Central memory CD8-positive, alpha-beta T cell (primary cell): ENCODE results near the gene SLC6A3.
"Not testable (repeated sequence)": the region's sequence is repeated elsewhere in the genome, so short reads cannot be mapped to it uniquely, and the experiment has no call there.

Experiments
- ATAC-seq: fragments of 150-1000 bp; cut with Tn5 transposase; replicated peaks from 2 replicates; pipeline ENCODE4 v1.10.0; 2022; ENCODE audit warnings: mild to moderate bottlenecking, moderate FRiP score, moderate number of reproducible peaks; ENCODE audit not compliant: poor library complexity, severe bottlenecking; ENCODE audit errors: extremely low read depth
- DNase-seq, 2 donors: peaks; one replicate each; pipeline ENCODE4 v3.0.0; 2021; ENCODE audit warnings: low spot score in 2 of 2
- H3K27ac Mint-ChIP-seq: one replicate; pipeline ENCODE4 v1.8.0; 2022; ENCODE audit warnings: low read depth, mild to moderate bottlenecking, moderate library complexity, mixed read lengths
- H3K27me3 Mint-ChIP-seq: one replicate; pipeline ENCODE4 v1.8.0; 2022; ENCODE audit warnings: mixed read lengths
- H3K36me3 Mint-ChIP-seq: one replicate; pipeline ENCODE4 v1.8.0; 2022; ENCODE audit warnings: mild to moderate bottlenecking, moderate library complexity, mixed read lengths; ENCODE audit not compliant: insufficient read depth
- H3K4me1 Mint-ChIP-seq: one replicate; pipeline ENCODE4 v1.8.0; 2022; ENCODE audit warnings: mixed read lengths
- H3K4me3 Mint-ChIP-seq: one replicate; pipeline ENCODE4 v1.8.0; 2022; ENCODE audit warnings: mild to moderate bottlenecking, moderate library complexity, mixed read lengths
- H3K9me3 Mint-ChIP-seq: one replicate; pipeline ENCODE4 v1.8.0; 2022; ENCODE audit warnings: mixed read lengths

SLC6A3 gene

DNA sequence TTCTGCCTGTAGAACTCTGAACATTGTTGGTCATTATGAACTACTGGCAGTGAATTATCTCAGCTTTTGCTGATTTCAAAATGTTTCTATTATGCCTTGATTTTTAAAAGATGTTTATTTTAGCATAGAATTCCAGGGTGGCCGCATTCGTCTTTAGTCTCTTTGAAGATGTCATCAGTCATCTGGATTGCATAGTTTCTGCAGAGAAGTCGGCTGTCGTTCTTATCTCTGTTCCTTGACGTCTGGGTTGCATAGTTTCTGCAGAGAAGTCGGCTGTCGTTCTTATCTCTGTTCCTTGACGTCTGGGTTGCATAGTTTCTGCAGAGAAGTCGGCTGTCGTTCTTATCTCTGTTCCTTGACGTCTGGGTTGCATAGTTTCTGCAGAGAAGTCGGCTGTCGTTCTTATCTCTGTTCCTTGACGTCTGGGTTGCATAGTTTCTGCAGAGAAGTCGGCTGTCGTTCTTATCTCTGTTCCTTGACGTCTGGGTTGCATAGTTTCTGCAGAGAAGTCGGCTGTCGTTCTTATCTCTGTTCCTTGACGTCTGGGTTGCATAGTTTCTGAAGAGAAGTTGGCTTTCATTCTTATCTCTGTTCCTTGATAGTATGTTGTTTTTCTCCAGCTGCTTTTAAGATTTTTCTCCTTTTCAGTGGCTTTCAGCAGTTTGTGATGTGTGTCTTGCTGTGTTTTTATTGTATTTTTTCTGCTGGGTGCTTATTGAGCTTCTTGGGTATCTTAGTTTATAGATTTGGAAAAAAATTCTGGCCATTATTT is 11.1 kb upstream of the SLC6A3 start:
- H3K9me3 Mint-ChIP-seq, H3K27ac Mint-ChIP-seq, DNase-seq, H3K4me3 Mint-ChIP-seq, ATAC-seq, H3K4me1 Mint-ChIP-seq: not testable (repeated sequence)
- H3K27me3 Mint-ChIP-seq = peaks cover 20% of the 10 kb centered on the region
- peaks cover 18% of the 10 kb centered on the region for H3K36me3 Mint-ChIP-seq

DNA sequence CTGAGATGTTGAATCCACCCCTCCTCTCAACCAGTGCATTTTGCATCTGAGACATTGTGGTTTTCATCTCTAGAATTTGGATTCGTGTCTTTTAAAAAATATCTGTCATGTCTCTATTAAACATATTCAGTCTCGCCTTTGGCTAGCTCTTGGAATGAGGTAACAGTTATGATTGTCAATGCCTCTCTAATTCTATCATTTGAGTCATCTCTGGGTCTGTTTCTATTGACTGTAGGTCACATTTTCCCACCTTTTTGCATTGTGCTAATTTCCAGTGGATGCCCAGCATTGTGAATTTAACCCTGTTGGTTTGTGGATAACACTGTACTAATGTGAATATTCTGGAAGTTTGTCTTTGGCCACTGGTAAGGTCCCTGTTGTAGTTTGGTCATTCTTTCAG is 8.4 kb upstream of the SLC6A3 start:
- H3K36me3 Mint-ChIP-seq = peaks cover 3% of the 10 kb centered on the region
- DNase-seq (no peak), ATAC-seq (no peak)
- peaks cover 5% of the 10 kb centered on the region for H3K9me3 Mint-ChIP-seq
- peaks cover 20% of the 10 kb centered on the region for H3K27me3 Mint-ChIP-seq
- H3K27ac Mint-ChIP-seq = no peak overlapping the region
- peaks cover 7% of the 10 kb centered on the region for H3K4me1 Mint-ChIP-seq
- H3K4me3 Mint-ChIP-seq = no peak overlapping the region

DNA sequence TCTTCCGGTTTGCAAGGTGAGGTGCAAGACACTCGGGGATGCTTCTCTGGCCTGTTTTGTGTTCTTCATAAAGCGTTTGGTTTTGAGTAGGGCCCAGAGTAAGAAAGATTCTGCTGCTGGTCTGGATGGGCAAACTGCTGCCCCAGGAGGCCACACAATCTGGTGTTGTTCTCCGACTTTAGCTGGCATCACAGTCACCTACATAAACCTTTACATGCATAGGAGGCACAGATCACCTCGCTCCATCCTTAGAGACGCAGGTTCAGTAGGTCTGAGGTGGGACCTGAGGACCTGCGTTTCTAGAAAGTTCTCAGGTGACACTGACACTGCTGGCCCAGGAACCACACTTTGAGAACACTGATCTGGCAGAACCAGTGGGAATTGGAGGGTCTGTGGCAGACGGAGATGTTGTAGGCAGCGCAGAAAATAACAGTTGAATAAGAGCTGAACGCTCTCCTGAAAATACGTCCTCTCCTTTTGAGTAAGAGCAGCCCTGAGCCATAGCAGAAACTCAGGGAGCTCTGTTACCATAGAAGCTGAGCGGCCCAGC is 3.9 kb upstream of the SLC6A3 start:
- H3K4me1 Mint-ChIP-seq = peaks cover 26% of the 10 kb centered on the region
- DNase-seq (no peak), ATAC-seq (no peak)
- peak overlapping the region; percentile 32 for H3K27ac Mint-ChIP-seq
- H3K36me3 Mint-ChIP-seq = peaks cover under 1% of the 10 kb centered on the region
- H3K9me3 Mint-ChIP-seq = peaks cover 3% of the 10 kb centered on the region
- H3K4me3 Mint-ChIP-seq = no peak overlapping the region
- peaks cover 18% of the 10 kb centered on the region for H3K27me3 Mint-ChIP-seq

DNA sequence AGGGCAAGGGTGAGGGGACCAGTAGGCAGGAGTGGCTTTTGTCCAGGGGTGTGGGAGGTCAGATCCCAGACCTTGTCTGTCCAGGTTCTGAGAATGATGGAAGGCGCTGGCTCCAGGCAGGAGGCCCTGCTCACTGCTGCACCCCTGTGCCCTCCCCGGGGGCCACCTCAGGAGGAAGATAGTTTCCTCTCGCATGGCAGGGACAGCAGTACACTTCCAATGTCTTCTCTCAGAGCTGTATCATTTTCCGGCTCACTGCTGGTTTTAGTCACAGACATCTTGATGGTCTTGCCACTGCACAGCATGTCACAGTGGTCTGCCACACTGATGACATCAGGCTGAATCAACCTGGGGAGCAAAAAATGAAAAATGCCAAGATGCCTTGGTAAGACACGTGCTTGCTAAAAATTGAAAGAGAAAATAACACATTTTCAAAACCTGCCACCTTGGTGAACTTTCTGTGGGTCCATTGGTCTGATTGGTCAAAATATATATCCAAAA is 3.3 kb upstream of the SLC6A3 start:
- DNase-seq = peak in 1 of 2 donors; percentile 17
- Mint-ChIP-seq H3K27ac (peak overlapping the region; percentile 32), H3K36me3 (peaks cover 3% of the 10 kb centered on the region), H3K9me3 (no peaks in the 10 kb centered on the region), H3K4me3 (peak overlapping the region; percentile 37), H3K27me3 (peaks cover 18% of the 10 kb centered on the region), H3K4me1 (peaks cover 26% of the 10 kb centered on the region)
- peak; percentile 69 for ATAC-seq

DNA sequence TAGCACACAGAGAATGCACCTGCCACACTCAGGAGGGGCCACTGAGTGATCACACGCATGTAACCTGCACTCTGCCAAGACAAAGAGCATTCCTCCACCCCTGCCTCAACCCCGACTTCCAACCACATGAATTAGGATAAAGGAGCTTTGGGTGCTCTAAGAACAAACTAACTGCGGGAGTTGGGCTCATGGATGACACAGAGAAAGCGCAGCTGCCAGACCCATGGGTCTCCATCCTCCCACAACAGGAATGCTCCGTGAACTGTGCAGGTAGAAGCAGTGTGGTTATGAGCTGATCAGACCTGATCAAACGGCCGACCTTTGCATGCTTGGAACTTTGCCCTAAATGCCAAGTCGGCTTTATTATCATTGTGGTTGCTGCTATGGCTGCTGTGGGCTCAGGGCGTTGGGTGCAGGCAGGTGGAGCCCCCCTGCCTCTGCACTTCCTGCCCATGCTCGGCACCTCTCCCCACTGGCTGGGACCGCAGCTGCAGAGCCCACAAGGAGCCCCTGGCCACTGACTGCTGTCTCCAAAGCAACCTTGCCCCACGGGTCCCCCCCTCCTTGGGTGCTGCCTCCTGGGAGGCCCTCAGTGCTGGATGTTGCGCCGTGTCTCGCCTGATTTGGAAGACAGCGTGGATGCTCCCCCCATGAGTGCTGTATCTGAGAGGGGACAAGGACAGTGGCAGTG is 2.6 kb upstream of the SLC6A3 start:
- ATAC-seq (peak; percentile 62), DNase-seq (no peak)
- peaks cover 3% of the 10 kb centered on the region for H3K36me3 Mint-ChIP-seq
- H3K27me3 Mint-ChIP-seq = peaks cover 19% of the 10 kb centered on the region
- peaks cover 26% of the 10 kb centered on the region for H3K4me1 Mint-ChIP-seq
- H3K9me3 Mint-ChIP-seq = no peaks in the 10 kb centered on the region
- peak overlapping the region; percentile 37 for H3K4me3 Mint-ChIP-seq
- no peak overlapping the region for H3K27ac Mint-ChIP-seq

DNA sequence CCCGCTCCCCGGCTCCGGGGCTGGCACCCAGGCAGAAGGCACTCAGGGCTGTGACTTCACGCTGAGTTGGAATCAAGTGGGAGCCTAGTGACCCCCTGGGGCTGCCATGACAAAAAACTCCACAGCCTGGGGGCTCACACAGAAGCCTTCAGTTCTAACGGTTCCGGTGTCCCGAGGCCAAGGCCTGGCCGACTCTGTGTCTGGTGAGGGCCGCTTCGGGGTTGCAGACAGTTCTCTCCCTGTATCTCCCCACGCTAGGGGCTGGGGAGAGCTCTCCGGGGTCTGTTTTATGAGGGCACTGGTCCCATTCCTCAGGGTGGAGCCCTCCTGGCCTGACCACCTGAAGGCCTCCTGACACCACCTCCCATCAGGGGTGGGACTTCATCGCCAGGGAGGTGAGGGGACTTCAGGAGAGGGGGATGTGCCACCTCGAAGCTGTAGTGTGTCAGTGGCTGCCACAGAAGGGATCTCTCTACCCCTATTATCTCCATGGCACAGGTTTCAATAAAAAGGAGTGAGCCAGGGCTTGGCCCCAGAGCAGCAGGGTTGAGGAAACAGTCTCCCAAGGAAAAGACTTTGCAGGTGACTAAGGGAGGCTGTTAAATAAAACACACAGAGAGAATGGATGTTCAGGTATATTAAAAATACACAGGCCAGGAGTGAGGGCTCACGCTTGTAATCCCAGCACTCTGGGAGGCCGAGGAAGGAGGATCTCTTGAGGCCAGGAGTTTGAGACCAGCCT is 1.5 kb upstream of the SLC6A3 start:
- Mint-ChIP-seq H3K27ac (no peak overlapping the region), H3K36me3 (peaks cover 3% of the 10 kb centered on the region), H3K4me3 (peak overlapping the region; percentile 37), H3K27me3 (peaks cover 30% of the 10 kb centered on the region), H3K9me3 (no peaks in the 10 kb centered on the region), H3K4me1 (peaks cover 26% of the 10 kb centered on the region)
- ATAC-seq = no peak
- no peak for DNase-seq

DNA sequence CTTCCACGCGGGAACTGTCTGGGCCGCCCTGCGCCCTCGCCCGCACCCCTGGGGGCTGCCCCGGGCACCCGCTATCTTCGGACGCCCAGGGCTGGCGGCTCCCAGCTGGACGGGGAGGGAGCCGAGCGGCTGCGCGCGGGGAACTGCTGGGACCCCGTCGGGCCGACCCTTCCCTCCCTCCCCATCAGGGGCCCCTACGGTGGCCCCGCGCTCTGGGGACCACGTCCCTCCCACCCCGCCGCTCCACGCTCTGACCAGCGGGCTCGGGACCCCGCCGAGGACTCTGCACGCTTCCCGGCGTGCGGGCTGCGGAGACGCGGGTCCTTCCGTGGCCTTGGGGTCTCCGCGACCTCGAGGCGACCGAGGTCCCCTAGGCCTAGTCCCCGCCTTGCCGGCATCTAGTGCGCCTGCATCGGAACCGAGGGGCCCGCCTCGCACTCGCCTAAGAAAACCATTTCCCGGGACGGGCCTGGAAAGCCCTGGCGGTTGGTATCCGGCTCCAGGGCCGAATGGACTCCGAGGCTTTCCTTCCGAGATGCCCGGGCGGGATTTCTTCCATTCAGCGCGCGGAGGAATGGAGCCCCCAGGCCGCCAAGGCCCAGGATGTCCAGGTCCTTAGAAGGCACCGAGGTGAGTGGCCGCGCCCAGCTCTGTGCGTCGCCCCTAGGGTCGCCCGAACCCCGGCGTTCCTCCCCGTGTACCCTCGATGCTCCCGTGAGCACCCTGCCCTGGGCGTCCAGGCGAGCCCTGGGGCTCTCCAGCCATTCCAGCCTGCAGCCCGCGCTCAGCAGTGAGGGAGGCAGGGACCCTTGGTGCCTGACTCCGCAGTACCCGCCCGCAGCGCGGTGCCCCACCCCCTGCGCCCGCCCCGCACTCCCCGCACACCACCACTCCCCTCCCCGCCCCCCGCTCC is 705 bp upstream of the SLC6A3 start:
- ATAC-seq (no peak), DNase-seq (no peak)
- H3K36me3 Mint-ChIP-seq = peaks cover 3% of the 10 kb centered on the region
- H3K4me3 Mint-ChIP-seq = peak overlapping the region; percentile 9
- H3K27me3 Mint-ChIP-seq = peaks cover 38% of the 10 kb centered on the region
- peaks cover under 1% of the 10 kb centered on the region for H3K9me3 Mint-ChIP-seq
- no peak overlapping the region for H3K27ac Mint-ChIP-seq
- H3K4me1 Mint-ChIP-seq = peaks cover 26% of the 10 kb centered on the region

DNA sequence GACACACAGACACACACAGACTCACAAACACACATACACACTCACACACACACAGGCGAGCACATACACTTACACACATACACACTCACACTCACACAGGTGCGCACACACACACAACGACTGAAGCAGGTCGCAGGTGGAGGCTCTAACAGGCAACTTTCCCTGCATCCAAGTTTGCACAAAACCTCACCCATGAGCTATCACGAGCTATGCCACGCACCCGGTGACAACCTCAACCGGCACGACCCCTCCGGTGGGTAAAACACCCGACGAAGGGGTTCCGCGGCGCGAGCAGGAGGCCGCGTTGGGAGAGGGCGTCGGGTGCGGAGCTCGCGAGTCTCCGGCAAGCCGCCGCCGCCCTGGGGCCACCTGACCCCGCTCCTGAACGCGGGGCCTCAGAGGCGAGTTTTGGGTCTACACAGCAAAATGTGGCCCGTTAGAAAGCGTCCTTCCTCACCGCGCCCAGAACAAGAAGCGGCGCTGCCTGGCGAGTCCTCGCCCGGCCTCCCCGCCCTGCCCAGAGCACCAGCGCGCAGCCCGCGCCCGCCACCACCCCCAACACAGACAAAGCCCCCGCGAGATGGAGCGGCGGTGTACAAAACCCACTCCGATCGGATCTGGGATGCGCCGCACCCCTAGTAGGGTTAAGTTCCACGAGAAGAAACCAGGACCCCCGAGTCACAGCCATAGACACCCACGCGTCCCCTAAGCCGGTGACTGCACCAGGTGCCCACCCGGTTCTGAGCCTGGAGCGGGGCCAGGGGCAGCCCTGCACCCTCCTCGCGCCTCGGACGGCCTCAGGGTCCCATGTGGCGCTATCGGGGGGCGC is 665 bp downstream of the SLC6A3 start:
- no peak for DNase-seq
- H3K27ac Mint-ChIP-seq = no peak overlapping the region
- H3K4me3 Mint-ChIP-seq = peak overlapping the region; percentile 30
- peaks cover 11% of the 10 kb centered on the region for H3K9me3 Mint-ChIP-seq
- peaks cover 3% of the 10 kb centered on the region for H3K36me3 Mint-ChIP-seq
- peaks cover 52% of the 10 kb centered on the region for H3K27me3 Mint-ChIP-seq
- no peak for ATAC-seq
- H3K4me1 Mint-ChIP-seq = peaks cover 26% of the 10 kb centered on the region

DNA sequence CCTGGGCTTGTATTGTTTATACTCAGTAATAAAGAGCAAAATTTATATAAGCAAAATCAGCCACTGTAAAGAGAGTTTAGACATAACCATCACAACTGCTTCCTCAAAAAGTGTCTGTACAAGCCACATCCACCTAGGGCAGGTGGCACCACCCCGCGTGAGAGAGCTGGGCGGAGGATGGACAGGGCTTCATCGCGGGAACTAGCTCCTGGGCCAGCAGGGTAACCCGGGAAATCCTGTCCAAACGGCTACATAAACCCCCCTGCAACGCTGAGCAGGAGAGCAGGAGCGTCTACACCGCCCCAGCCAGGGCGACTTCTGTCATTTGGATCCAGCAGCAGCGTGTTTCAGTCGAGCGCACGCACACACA is 1.3 kb downstream of the SLC6A3 start:
- ATAC-seq (no peak), DNase-seq (no peak)
- H3K36me3 Mint-ChIP-seq = peaks cover 3% of the 10 kb centered on the region
- peaks cover 11% of the 10 kb centered on the region for H3K9me3 Mint-ChIP-seq
- H3K4me1 Mint-ChIP-seq = peaks cover 23% of the 10 kb centered on the region
- H3K27ac Mint-ChIP-seq = no peak overlapping the region
- peak overlapping the region; percentile 30 for H3K4me3 Mint-ChIP-seq
- H3K27me3 Mint-ChIP-seq = peaks cover 52% of the 10 kb centered on the region

DNA sequence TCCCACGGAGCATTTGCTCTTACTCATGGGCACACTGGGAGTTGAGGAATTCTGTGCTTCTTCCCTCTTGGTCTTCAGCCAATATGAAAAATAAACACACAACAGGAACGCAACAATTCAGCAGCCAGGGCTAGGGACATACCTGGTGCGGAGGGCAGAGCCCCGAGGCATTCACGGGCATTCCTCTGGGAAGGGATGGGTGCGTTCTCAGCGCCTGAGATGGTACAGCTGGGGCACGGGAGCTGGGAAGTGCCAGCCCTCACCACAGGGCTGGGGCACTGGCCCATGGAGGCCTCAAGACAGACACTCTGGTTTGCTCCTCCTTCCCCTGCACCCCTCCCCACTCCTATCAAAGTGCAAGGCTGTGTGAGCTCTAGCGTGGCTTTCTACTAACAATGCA is 2.1 kb downstream of the SLC6A3 start:
- Mint-ChIP-seq H3K9me3 (peaks cover 11% of the 10 kb centered on the region), H3K4me3 (no peak overlapping the region), H3K27ac (no peak overlapping the region), H3K36me3 (peaks cover 3% of the 10 kb centered on the region), H3K4me1 (peaks cover 15% of the 10 kb centered on the region), H3K27me3 (peaks cover 52% of the 10 kb centered on the region)
- DNase-seq (no peak), ATAC-seq (no peak)
